Cerebellar cortex (tissue), 1 donor: ENCODE measurements around the gene TPM4.

Experiments used
- DNase-seq: peaks from one replicate; pipeline ENCODE4 v3.0.0-alpha.2; 2015; ENCODE audit warnings: low spot score

Gene TPM4

DNA sequence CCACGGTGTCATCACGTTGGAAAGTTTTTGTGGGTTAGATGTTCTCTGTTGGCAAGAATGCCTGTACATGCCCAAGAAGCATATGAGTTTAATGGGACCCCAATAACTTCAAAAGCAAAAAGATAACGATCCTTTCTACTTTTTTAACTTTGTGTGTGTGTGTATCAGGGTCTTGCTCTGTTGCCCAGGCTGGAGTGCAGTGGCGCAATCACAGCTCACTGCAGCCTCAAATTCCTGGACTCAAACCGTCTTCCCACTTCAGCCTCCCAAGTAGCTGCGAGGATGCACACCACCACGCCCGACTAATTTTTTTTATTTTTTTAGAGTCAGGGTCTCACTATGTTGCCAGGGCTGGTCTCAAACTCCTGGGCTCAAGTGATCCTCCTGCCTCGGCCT is 34.3 kb upstream of the TPM4 start:
- DNase-seq: no peak

DNA sequence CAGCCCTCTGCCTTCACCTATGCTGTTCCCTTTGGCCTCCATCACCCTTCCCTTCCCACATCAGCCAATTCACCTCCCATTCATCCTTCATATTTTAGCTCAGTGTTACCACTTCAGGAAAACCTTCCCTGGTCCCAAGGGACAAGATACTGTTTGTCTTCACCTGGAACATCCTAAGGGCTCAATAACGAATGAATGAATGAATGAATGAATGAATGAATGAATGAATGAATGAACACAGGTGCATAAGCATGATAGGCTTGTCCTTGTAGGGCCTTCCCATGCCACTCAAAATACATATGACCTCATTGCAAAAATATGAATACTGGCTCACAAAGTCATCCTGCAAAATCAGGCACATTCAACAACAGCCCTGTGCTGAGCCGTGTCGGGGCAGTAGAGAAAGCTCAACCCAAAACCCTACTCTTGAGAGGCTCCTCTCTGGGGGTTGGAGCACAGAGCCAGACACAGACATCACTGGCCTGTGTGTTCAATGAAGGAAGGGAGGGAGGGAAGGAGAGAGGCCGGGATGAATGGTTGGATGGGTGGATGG is 33.7 kb upstream of the TPM4 start:
- no peak for DNase-seq

DNA sequence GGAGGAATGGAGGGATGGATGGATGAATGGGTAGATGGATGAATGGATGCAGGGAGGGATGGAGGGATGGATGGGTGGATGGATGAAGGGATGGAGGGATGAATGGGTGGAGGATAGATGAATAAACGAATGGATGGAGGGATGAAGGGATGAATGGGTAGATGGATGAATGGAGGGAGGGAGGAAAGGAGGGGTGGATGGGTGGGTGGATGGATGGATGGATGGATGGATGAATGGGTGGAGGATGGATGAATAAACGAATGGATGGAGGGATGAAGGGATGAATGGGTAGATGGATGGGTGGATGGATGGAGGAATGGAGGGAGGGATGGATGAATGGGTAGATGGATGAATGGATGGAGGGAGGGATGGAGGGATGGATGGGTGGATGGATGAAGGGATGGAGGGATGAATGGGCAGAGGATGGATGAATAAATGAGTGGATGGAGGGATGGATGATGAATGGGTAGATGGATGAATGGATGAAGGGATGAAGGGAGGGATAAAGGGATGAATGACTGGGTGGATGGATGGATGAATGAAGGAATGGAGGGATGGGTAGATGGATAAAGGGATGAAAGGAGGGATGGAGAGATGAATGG is 33.0 kb upstream of the TPM4 start:
- DNase-seq: no peak

DNA sequence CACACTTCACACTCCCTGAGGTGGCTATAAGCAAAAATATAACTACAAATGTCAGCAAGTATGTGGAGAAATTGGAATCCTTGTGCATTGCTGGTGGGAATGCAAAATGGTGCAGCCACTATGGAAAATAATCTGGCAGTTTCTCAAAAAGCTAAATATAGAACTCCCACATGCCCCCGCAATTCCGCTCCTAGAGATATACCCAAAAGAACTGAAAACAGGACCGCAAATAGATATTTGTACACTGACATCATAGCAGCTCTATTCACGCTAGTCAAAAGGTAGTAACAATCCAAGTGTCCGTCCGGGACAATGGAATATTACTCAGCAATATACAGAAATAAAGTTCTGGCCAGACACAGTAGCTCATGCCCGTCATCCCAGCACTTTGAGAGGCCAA is 31.5 kb upstream of the TPM4 start:
- DNase-seq: no peak

GRCh38 chr19:16045171-16045570 is 31.1 kb upstream of the TPM4 start:
- no peak for DNase-seq

- DNase-seq: no peak
Measured at GRCh38 chr19:16045893-16046292, 30.4 kb upstream of the TPM4 start.

DNA sequence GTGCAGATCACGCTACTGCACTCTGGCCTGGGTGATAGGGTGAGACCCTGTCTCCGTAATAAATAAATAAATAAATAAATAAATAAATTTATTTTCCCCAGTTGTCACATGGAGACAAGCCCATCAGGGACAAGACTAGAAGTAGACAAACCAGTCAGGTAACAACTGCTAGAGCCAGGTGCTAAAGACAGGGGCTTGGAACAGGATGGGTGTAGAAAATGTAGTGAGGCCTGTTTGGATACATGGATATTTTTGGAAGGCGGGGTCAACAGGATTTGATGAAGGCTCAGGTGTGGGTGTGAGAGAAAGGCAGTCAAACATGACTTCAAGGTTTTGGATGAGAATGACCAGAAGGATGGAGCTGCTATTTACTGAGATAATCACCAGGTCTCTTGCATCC is 27.7 kb upstream of the TPM4 start:
- no peak for DNase-seq

- DNase-seq: no peak
Measured at GRCh38 chr19:16051254-16052025, 24.9 kb upstream of the TPM4 start.

DNA sequence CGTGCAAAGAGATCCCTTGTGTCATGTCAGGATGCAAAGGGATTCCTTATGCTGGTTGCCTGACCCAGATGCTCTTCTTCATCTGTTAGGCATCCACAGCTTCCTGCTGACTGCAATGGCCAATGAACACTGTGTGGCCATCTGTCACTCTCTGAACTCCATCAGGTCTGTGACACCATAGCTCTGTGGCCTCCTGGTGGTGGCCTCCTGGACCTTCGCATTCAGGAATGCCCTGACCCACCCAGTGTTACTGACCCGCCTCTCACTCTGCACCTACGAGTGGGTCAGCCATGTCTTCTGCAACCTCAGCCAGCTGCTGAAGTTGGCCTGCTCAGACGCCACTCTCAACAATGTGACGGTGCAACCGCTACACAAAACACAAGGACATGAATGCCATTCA is 23.9 kb upstream of the TPM4 start:
- DNase-seq: no peak

DNA sequence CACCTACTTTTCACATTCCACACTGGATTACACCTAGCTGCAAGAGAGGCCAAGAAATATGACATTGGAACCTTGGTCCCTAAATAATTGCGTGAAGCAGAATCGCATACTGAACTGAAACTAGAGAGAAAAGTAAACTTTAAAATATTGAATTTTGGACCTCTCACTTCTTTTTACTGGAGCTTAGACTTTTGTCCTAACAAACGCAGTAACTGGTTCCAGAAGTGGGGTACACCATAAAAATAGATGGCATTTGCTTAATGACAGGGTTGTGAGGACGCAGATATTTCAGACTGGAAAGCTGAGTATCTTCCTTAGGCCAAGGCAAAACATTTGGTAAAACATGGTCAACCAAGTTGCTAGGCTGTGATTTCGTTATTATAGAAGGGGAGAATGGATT is 19.2 kb upstream of the TPM4 start:
- no peak for DNase-seq

- DNase-seq: no peak
Measured at GRCh38 chr19:16060294-16060693, 16.0 kb upstream of the TPM4 start.

DNA sequence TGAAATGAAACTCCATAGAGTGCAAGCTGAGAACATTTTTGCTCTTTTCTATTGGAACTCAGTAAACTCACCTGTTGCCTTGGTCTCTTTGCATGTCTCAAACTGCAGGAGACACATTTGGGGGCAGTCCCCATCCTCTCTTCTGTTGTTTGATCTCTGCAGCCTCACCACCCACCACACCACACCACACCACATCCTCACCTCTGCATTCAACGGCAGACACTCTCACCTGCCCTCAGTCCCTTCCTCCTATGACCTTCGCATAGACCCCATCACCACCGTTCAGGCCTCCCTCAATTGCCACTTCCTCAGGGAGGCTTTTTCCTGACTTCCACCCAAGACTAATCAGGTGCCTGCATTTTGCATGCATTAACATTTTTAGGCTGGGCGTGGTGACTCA is 14.4 kb upstream of the TPM4 start:
- DNase-seq: no peak

- DNase-seq: no peak
Measured at GRCh38 chr19:16062789-16063188, 13.5 kb upstream of the TPM4 start.

DNA sequence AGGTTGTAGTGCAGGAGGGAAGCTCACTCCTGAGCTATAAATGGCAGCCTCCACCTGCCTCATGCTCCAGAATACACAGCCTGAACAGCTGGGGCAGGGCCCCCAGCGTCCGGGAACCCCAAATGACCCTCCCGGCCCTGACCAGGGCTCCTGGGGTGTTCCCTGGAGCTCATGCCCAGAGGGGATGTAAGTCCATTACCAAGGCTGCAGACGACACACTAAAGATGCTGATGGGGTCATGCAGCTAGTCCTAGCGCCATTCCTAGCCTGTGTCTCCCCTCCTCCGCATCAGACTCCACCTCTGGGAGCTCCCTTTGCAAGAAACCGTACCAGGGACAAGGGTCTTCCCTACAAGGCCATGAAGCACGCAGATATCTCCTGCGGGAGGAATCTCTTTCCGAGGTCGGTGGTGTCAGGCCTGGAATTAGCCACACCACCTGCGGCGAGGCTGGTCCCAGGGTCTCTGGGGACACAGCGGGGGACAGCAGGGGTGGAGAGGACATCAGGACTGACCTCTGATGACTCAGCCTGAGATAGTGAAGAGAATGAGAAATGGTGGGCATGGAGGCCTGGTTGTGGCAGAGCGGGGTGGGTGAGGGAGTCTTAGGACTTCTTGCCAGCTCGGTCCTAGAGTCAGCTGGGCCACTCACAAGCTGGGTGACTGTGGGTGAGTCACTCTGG is 11.9 kb upstream of the TPM4 start:
- no peak for DNase-seq

DNA sequence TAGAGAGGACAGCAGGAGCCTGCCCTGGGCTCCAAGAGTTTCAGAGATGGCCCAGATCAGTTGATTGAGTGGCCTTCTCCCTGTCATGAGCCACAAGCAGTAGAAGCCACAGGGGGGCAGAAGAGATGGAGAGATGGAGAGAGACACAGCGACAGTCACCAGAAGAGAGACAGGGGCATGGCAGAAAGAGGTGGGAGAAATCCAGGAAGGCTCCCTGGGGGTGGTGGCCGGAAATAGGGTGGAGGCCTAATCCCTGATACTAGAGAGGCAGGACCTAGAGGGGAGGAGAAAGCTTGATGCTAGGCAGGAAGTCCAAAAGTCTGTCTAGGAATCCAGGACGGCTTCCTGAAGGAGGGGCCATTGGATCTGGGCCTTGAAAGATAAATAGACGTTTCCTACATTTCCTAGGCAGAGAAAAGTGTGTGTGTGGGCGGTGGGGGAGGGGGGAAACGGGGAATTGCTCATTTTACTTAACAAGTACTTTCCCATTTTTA is 9.6 kb upstream of the TPM4 start:
- no peak for DNase-seq

GRCh38 chr19:16067205-16067938 is 8.9 kb upstream of the TPM4 start:
- peak; percentile 80 for DNase-seq

GRCh38 chr19:16068696-16069259 is 7.5 kb upstream of the TPM4 start:
- no peak for DNase-seq

- DNase-seq: no peak
Measured at GRCh38 chr19:16069813-16070365, 6.4 kb upstream of the TPM4 start.

GRCh38 chr19:16070366-16070990 is 5.8 kb upstream of the TPM4 start:
- peak; percentile 73 for DNase-seq

DNA sequence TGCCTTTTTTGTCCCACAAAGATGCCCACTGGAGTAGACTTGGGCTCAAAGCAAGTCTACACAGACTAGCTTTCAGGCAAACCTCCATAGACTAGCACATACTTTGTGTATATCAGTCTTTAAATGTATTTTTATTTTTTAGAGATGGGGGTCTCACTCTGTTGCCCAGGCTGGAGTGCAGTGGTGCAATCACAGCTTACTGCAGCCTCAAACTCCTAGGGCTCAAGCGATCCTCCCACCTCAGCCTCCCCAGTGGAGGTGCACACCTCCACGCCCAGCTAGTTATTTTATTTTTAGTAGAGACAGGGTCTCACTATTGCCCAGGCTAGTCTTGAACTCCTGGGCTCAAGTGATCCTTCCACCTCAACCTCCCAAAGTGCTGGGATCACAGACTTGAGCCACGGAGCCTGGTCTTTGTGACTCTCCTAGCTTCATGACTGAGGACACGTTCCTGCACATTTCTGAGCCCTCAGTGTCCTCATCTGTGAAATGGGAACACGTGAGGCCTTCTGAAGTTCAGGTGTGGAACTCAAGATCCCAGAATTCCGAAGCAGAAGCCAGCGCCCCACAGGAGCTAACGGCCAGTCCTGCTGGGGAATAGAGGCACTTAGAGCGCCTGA is 5.1 kb upstream of the TPM4 start:
- no peak for DNase-seq

GRCh38 chr19:16073481-16073880 is 2.8 kb upstream of the TPM4 start:
- no peak for DNase-seq
